Endothelial cell of umbilical vein (primary cell): ENCODE measurements around the gene PLCB4. TPM values are rescaled to one million over a fixed set of nuclear protein-coding genes. Genes with fewer than 3 reads are reported as not detected.
A peak's percentile ranks its signal among the peaks of the same experiment; 100 is the strongest.

Experiments used
- BruUV-seq: library from RNA; stranded (reverse); fragments of 400-500 nt; replicated peaks from 2 replicates; lab custom pipeline; 2021; lab: Mats Ljungman, UMichigan
- CTCF ChIA-PET: fragments of 300-600, 350-600 bp; sonication (Branson Sonifier 250); formaldehyde crosslinking; loops from one replicate; lab custom pipeline; 2021; ENCODE audit warnings: antibody characterized with exemption, inconsistent platforms; lab: Charles Lee
- POLR2A ChIA-PET: fragments of 300-600, 350-600 bp; sonication (Branson Sonifier 250); formaldehyde crosslinking; loops from one replicate; lab custom pipeline; 2021; ENCODE audit warnings: antibody characterized with exemption, inconsistent platforms; lab: Charles Lee
- DNase-seq: peaks from one replicate; pipeline ENCODE4 v3.0.0-alpha.2; 2011; ENCODE audit warnings: low read depth, low spot score
- FAIRE-seq: peaks from 2 replicates; lab custom pipeline; 2011; peaks lifted over from hg19 to GRCh38; lab: Jason Lieb, UNC
- H2AFZ ChIP-seq: 2 replicates; pipeline ENCODE4 v1.6.0; 2012; ENCODE audit warnings: low read depth, low read length, control low read depth, inconsistent platforms
- H3K27ac ChIP-seq: 2 replicates; pipeline ENCODE4 v1.5.1; 2011; ENCODE audit warnings: low read depth, mild to moderate bottlenecking, control low read depth, low read length, moderate library complexity; ENCODE audit not compliant: insufficient read depth
- H3K27me3 ChIP-seq, 2 experiments: 2 replicates each; pipeline versions ENCODE4 v1.6.0 to v1.6.1; 2011; ENCODE audit warnings: low read length in 2 of 2, mixed read lengths in 1 of 2; ENCODE audit not compliant: control insufficient read depth in 2 of 2, insufficient read depth in 2 of 2
- H3K36me3 ChIP-seq, 2 experiments: 2 replicates in 1 of 2; 3 replicates in 1 of 2; pipeline ENCODE4 v1.5.1; 2011; ENCODE audit warnings: low read length in 2 of 2, mild to moderate bottlenecking in 1 of 2, moderate library complexity in 1 of 2; ENCODE audit not compliant: control insufficient read depth in 2 of 2, insufficient read depth in 2 of 2; ENCODE audit errors: extremely low read depth in 1 of 2
- H3K4me1 ChIP-seq: 3 replicates; pipeline ENCODE4 v1.5.1; 2011; ENCODE audit warnings: mild to moderate bottlenecking, low read length; ENCODE audit not compliant: control insufficient read depth, insufficient read depth; ENCODE audit errors: extremely low read depth
- H3K4me2 ChIP-seq: 2 replicates; pipeline ENCODE4 v1.6.1; 2011; ENCODE audit warnings: low read length, control low read depth, mixed read lengths; ENCODE audit not compliant: insufficient read depth
- H3K4me3 ChIP-seq, 3 experiments: fragments of 200-600 bp in 1 of 3; sonication (generic), shearing (Covaris generic) in 1 of 3; replicated peaks in 1 of 3; 2 replicates each; pipeline ENCODE4 v1.5.1; 2011 to 2016; ENCODE audit warnings: control low read depth in 3 of 3, low read length in 3 of 3, mild to moderate bottlenecking in 2 of 3, inconsistent platforms in 1 of 3, low read depth in 1 of 3, moderate library complexity in 1 of 3; ENCODE audit not compliant: insufficient read depth in 1 of 3
- H3K79me2 ChIP-seq: 2 replicates; pipeline ENCODE4 v1.6.0; 2012; ENCODE audit warnings: low read length, inconsistent platforms; ENCODE audit not compliant: control insufficient read depth, insufficient read depth
- H3K9ac ChIP-seq: replicated peaks from 2 replicates; pipeline ENCODE3; 2011; ENCODE audit warnings: low read length, control low read depth; ENCODE audit not compliant: insufficient read depth; ENCODE audit errors: extremely low read depth
- H3K9me1 ChIP-seq: replicated peaks from 3 replicates; pipeline ENCODE4 v1.6.0; 2011; ENCODE audit warnings: mild to moderate bottlenecking, low read length; ENCODE audit not compliant: control insufficient read depth, insufficient read depth; ENCODE audit errors: extremely low read depth
- H3K9me3 ChIP-seq: replicated peaks from 2 replicates; pipeline ENCODE4 v1.5.1; 2012; ENCODE audit warnings: low read length, inconsistent platforms; ENCODE audit not compliant: control insufficient read depth, insufficient read depth
- H4K20me1 ChIP-seq: replicated peaks from 2 replicates; pipeline ENCODE3; 2011; ENCODE audit warnings: mild to moderate bottlenecking, low read length; ENCODE audit not compliant: control insufficient read depth, insufficient read depth; ENCODE audit errors: extremely low read depth
- EZH2 ChIP-seq: IDR thresholded peaks from 2 replicates; pipeline ENCODE4 v1.6.1; 2012; ENCODE audit warnings: borderline replicate concordance, low read depth, mild to moderate bottlenecking, moderate library complexity, low read length, inconsistent platforms; ENCODE audit not compliant: severe bottlenecking
- FOS ChIP-seq: IDR thresholded peaks from 2 replicates; pipeline ENCODE4 v1.6.1; 2011; ENCODE audit warnings: mild to moderate bottlenecking, low read length, moderate library complexity, borderline replicate concordance; ENCODE audit not compliant: insufficient read depth
- GATA2 ChIP-seq: IDR thresholded peaks from 2 replicates; pipeline ENCODE4 v1.7.0; 2011; ENCODE audit warnings: low read depth, mild to moderate bottlenecking, moderate library complexity, mixed read lengths, low read length; ENCODE audit not compliant: insufficient read length, insufficient read depth
- JUN ChIP-seq: IDR thresholded peaks from 2 replicates; pipeline ENCODE4 v1.6.1; 2011; ENCODE audit warnings: borderline replicate concordance, low read depth; ENCODE audit not compliant: insufficient read length, insufficient read depth
- MYC ChIP-seq: IDR thresholded peaks from one replicate; pipeline ENCODE4 v1.6.1; 2011; ENCODE audit warnings: mild to moderate bottlenecking, low read depth, low read length
- POLR2A ChIP-seq: IDR thresholded peaks from 2 replicates; pipeline ENCODE4 v1.6.1; 2012; ENCODE audit warnings: low read depth, mild to moderate bottlenecking, control low read depth, low read length
- POLR2AphosphoS5 ChIP-seq: IDR thresholded peaks from 2 replicates; pipeline ENCODE4 v1.6.1; 2012; ENCODE audit warnings: low read depth, mild to moderate bottlenecking, control low read depth, low read length, moderate library complexity; ENCODE audit not compliant: insufficient read depth
- dilution Hi-C: fragments of 300-500 bp; cut with MboI; formaldehyde crosslinking; loops from one replicate; pipeline ENCODE4 v1.15.0; 2019; ENCODE audit warnings: low sequenced_read_pairs; ENCODE audit not compliant: extremely low pct_ligation_motif_present
- intact Hi-C: fragments of 100-400 bp; cut with micrococcal nuclease; formaldehyde crosslinking; loops from one replicate; pipeline ENCODE4 v1.10.0; 2022
- polyA plus RNA-seq, 4 experiments: library from polyadenylated mRNA; depleted of rRNA in 3 of 4; stranded (reverse) in 3 of 4; unstranded in 1 of 4; fragments of >200 nt; gene quantifications; 2 replicates each; pipeline versions ENCODE4 v1.2.1 to v1.2.3, GENCODE V29; 2011 to 2012; ENCODE audit warnings: missing spikeins in 1 of 4
- total RNA-seq: library from RNA; stranded (reverse); gene quantifications from 2 replicates; pipeline ENCODE4 v1.2.3, GENCODE V29; 2021
- TF ChIP-seq, protein P1 (sequence below): IDR thresholded peaks from 2 replicates; pipeline ENCODE4 v1.6.1; 2011; ENCODE audit not compliant: insufficient read depth, insufficient read length
- TF ChIP-seq, protein P2 (sequence below), 2 donors: IDR thresholded peaks; 1 replicate in 1 of 2; 2 replicates in 1 of 2; pipeline ENCODE4 v1.5.1; 2011; ENCODE audit warnings: low read length in 2 of 2, mild to moderate bottlenecking in 2 of 2, moderate library complexity in 2 of 2, control low read depth in 1 of 2, inconsistent platforms in 1 of 2, low read depth in 1 of 2; ENCODE audit not compliant: insufficient read depth in 1 of 2; ENCODE audit errors: extremely low read depth in 1 of 2

Gene PLCB4
- total and polyA plus RNA-seq, 2 donors (not counting 3 experiments of a cell fraction or from before 2014, with no cell fraction given) = 0.37 to 1.7 TPM

DNA sequence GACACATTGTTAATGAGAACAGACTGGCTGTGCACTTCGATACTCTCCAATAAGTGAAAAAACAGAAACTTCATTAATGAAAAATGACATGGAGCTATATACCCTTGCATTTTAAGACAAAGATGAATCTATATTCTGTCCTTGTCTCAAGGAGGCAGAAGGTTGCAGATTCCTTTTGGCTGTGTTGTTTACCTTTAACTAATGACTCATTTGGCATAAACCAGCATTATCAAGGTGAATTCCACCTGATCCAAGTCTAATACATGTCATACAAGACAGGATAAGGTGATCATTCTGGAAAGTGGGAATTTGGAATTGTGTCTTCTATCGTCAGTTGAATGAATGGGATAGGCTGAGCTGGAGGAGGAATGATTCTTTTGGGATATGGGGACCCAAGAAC, 192.9 kb downstream of the PLCB4 start:
- no peaks in the 10 kb centered on the region for H3K9me1 ChIP-seq
- no peak overlapping the region for H3K27ac ChIP-seq
- ChIA-PET POLR2A (no interaction called here), CTCF (interaction anchor here (1.2 to 1.9 kb wide), 5 partner anchors 8 to 408 kb away, joined by 3 to 8 read pairs (median 3); no protein-coding TSS in a partner anchor)
- no peak overlapping the region for H2AFZ ChIP-seq
- H3K4me1 ChIP-seq = no peaks in the 10 kb centered on the region
- no peaks in the 10 kb centered on the region for H4K20me1 ChIP-seq
- no peaks in the 10 kb centered on the region for H3K9me3 ChIP-seq
- H3K4me3 ChIP-seq = no peak overlapping the region
- no peaks in the 10 kb centered on the region for H3K79me2 ChIP-seq
- H3K27me3 ChIP-seq = no peaks in the 10 kb centered on the region
- no TSS peak for BruUV-seq
- no peaks in the 10 kb centered on the region for H3K36me3 ChIP-seq
- no peak for DNase-seq
- no peak for FAIRE-seq
- TF ChIP-seq GATA2 = no peak
- no peak overlapping the region for H3K9ac ChIP-seq
- dilution Hi-C loops (no loop called here), intact Hi-C loops (no loop called here)
- no peak overlapping the region for H3K4me2 ChIP-seq

DNA sequence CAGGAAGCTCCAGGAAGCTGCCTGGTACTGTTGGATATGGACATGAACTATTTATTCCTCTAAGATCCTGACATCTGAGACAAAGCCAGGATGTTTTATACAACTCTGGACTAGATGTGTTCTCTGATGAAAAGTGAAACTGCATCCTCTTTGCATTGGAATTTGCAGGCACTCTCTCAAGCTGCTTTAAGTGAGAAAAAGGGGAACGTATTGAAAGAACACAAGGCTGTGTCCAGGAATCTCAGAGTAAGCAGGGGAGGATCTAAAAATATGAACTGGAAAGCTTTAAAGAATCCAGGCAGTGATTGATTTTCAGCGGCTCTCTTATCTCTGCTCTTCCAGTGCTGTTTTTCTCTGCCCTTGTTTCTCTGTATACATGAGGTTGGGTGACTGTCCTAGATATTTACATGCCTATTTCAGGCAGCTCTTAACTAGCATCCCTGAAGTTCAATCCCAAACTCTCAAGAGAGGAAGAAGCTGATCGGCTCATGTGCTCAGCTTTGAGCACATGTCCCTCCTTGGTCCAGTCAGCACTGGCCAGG, 193.8 kb downstream of the PLCB4 start:
- CTCF ChIA-PET = interaction anchor here (0.6 to 1.9 kb wide), 8 partner anchors 9 to 503 kb away, joined by 3 to 8 read pairs (median 3); no protein-coding TSS in a partner anchor
- POLR2A ChIA-PET = no interaction called here

More for the DNA sequence above, 193.8 kb downstream of the PLCB4 start:
- Histone ChIP-seq H3K27me3 (no peaks in the 10 kb centered on the region), H3K9me1 (no peaks in the 10 kb centered on the region), H3K4me3 (peak overlapping the region in 1 of 3 experiments; percentile 2), H3K4me1 (no peaks in the 10 kb centered on the region), H3K4me2 (peak overlapping the region; percentile 10), H2AFZ (no peak overlapping the region), H3K9me3 (no peaks in the 10 kb centered on the region), H3K79me2 (no peaks in the 10 kb centered on the region), H3K9ac (no peak overlapping the region), H3K36me3 (no peaks in the 10 kb centered on the region), H4K20me1 (no peaks in the 10 kb centered on the region), H3K27ac (no peak overlapping the region)
- DNase-seq (peak; percentile 53), FAIRE-seq (peak; percentile 26)
- intact Hi-C loops = no loop called here
- TF ChIP-seq POLR2A = no peak
- TF ChIP-seq, protein P1, sequence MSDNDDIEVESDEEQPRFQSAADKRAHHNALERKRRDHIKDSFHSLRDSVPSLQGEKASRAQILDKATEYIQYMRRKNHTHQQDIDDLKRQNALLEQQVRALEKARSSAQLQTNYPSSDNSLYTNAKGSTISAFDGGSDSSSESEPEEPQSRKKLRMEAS = no peak
- TF ChIP-seq FOS = no peak
- TF ChIP-seq POLR2AphosphoS5 = no peak
- TF ChIP-seq JUN = no peak
- no peak for TF ChIP-seq GATA2
- TF ChIP-seq MYC = no peak
- TF ChIP-seq EZH2 = no peak
- TF ChIP-seq, protein P2, sequence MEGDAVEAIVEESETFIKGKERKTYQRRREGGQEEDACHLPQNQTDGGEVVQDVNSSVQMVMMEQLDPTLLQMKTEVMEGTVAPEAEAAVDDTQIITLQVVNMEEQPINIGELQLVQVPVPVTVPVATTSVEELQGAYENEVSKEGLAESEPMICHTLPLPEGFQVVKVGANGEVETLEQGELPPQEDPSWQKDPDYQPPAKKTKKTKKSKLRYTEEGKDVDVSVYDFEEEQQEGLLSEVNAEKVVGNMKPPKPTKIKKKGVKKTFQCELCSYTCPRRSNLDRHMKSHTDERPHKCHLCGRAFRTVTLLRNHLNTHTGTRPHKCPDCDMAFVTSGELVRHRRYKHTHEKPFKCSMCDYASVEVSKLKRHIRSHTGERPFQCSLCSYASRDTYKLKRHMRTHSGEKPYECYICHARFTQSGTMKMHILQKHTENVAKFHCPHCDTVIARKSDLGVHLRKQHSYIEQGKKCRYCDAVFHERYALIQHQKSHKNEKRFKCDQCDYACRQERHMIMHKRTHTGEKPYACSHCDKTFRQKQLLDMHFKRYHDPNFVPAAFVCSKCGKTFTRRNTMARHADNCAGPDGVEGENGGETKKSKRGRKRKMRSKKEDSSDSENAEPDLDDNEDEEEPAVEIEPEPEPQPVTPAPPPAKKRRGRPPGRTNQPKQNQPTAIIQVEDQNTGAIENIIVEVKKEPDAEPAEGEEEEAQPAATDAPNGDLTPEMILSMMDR (IDR thresholded peaks at IDR 0.05; ENCODE audit: extremely low read depth in 1 of 2, insufficient read depth in 1 of 2, low read depth in 1 of 2, low read length in 2 of 2) = no peak
- no TSS peak for BruUV-seq
- dilution Hi-C loops = no loop called here
